ENCODE data around the gene PNO1.

The PNO1 gene

GRCh38 chr2:68122680-68122964 lies 35.1 kb upstream of the PNO1 start:
- peak overlapping the region; percentile 31 for H3K4me2 ChIP-seq (ENCODE audit: low read length)
- DNase-seq, result no peak
- no peak overlapping the region for H3K9ac ChIP-seq (ENCODE audit: low read length)
- no peak overlapping the region for H3K14ac ChIP-seq (ENCODE audit: low read length)
- H4K8ac ChIP-seq (ENCODE audit: low read depth, low read length), result no peak overlapping the region
- H2AK5ac ChIP-seq (ENCODE audit: low read length), result no peak overlapping the region
- no peaks in the 10 kb centered on the region for H3K27me3 ChIP-seq (ENCODE audit: insufficient read depth, low read length)
- H4K12ac ChIP-seq (ENCODE audit: low read depth, low read length), result no peak overlapping the region
- no peak overlapping the region for H2BK120ac ChIP-seq (ENCODE audit: insufficient read depth, low read length, poor library complexity)
- H3K79me1 ChIP-seq (ENCODE audit: low read length), result no peaks in the 10 kb centered on the region
- no peak overlapping the region for H4K91ac ChIP-seq (ENCODE audit: low read depth, low read length)
- H3K36me3 ChIP-seq (ENCODE audit: control insufficient read depth in 1 of 2, insufficient read depth in 2 of 2, low read length in 2 of 2), result no peaks in the 10 kb centered on the region
- no peak overlapping the region for H3K4me3 ChIP-seq (ENCODE audit: low read depth, low read length)
- peaks cover 0 to 3% of the 10 kb centered on the region in 2 experiments for H3K4me1 ChIP-seq (ENCODE audit: control insufficient read depth in 1 of 2, insufficient read depth in 2 of 2, low read length in 2 of 2)
- H3K79me2 ChIP-seq (ENCODE audit: control insufficient read depth, insufficient read depth, low read length, poor library complexity), result no peaks in the 10 kb centered on the region
- H3K4ac ChIP-seq (ENCODE audit: low read depth, low read length), result no peak overlapping the region
- H3K23ac ChIP-seq (ENCODE audit: low read length), result no peak overlapping the region
- no peaks in the 10 kb centered on the region for H3K9me3 ChIP-seq (ENCODE audit: insufficient read depth, low read depth, low read length)
- no CpG with 5 or more reads among the region's 8 CpGs for WGBS (ENCODE audit: extremely low coverage, insufficient coverage, insufficient read length)
- H2AFZ ChIP-seq (ENCODE audit: insufficient read depth, low read length, poor library complexity), result no peak overlapping the region
- no peak overlapping the region for H3K27ac ChIP-seq (ENCODE audit: low read depth, low read length)
- no peak overlapping the region for H2BK5ac ChIP-seq (ENCODE audit: low read depth, low read length, poor library complexity)
- H2BK12ac ChIP-seq (ENCODE audit: low read length), result no peak overlapping the region
- no peak overlapping the region for H3K18ac ChIP-seq (ENCODE audit: low read length)

- Histone ChIP-seq H3K14ac (ENCODE audit: low read length) (no peak overlapping the region), H3K36me3 (ENCODE audit: control insufficient read depth in 1 of 2, insufficient read depth in 2 of 2, low read length in 2 of 2) (no peaks in the 10 kb centered on the region), H3K27ac (ENCODE audit: low read depth, low read length) (no peak overlapping the region), H2BK120ac (ENCODE audit: insufficient read depth, low read length, poor library complexity) (no peak overlapping the region), H4K12ac (ENCODE audit: low read depth, low read length) (no peak overlapping the region), H4K91ac (ENCODE audit: low read depth, low read length) (no peak overlapping the region), H3K23ac (ENCODE audit: low read length) (no peak overlapping the region), H3K27me3 (ENCODE audit: insufficient read depth, low read length) (no peaks in the 10 kb centered on the region), H3K79me1 (ENCODE audit: low read length) (no peaks in the 10 kb centered on the region), H3K4me1 (ENCODE audit: control insufficient read depth in 1 of 2, insufficient read depth in 2 of 2, low read length in 2 of 2) (peaks cover 0 to 3% of the 10 kb centered on the region in 2 experiments), H3K18ac (ENCODE audit: low read length) (no peak overlapping the region), H2BK12ac (ENCODE audit: low read length) (no peak overlapping the region), H3K4me2 (ENCODE audit: low read length) (no peak overlapping the region), H2AFZ (ENCODE audit: insufficient read depth, low read length, poor library complexity) (no peak overlapping the region), H3K4me3 (ENCODE audit: low read depth, low read length) (no peak overlapping the region), H4K8ac (ENCODE audit: low read depth, low read length) (no peak overlapping the region), H3K79me2 (ENCODE audit: control insufficient read depth, insufficient read depth, low read length, poor library complexity) (no peaks in the 10 kb centered on the region), H3K9me3 (ENCODE audit: insufficient read depth, low read depth, low read length) (no peaks in the 10 kb centered on the region), H2BK5ac (ENCODE audit: low read depth, low read length, poor library complexity) (no peak overlapping the region), H3K4ac (ENCODE audit: low read depth, low read length) (no peak overlapping the region), H3K9ac (ENCODE audit: low read length) (no peak overlapping the region), H2AK5ac (ENCODE audit: low read length) (no peak overlapping the region)
- DNase-seq, result peak in 1 of 2 donors; percentile 12
- WGBS (ENCODE audit: extremely low coverage, insufficient coverage, insufficient read length), result no CpG with 5 or more reads among the region's 2 CpGs
These were observed 33.4 kb upstream of the PNO1 start for GRCh38 chr2:68124321-68124720.

DNA sequence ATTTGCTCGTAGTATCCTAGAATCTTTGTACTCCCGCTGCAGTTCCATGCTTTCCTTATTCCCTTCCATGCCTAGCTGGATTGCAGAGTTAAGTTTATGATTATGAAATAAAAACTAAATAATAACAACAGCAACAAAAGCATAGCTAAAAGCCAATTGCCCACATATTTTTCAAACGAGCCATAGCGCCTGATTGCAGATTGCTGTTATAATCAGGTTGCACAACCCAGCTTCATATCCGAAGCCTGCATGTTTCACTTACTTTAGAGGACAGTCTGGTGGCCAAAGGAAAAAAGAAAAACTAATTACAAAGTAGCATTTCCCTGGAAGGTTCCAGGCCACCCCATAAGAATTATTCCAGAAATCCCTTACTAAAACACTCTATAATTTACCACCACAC lies 31.9 kb upstream of the PNO1 start:
- Histone ChIP-seq H2AFZ (ENCODE audit: insufficient read depth, low read length, poor library complexity) (no peak overlapping the region), H3K14ac (ENCODE audit: low read length) (no peak overlapping the region), H3K4me3 (ENCODE audit: low read depth, low read length) (no peak overlapping the region), H3K4me1 (ENCODE audit: control insufficient read depth in 1 of 2, insufficient read depth in 2 of 2, low read length in 2 of 2) (no peaks in the 10 kb centered on the region), H3K9me3 (ENCODE audit: insufficient read depth, low read depth, low read length) (no peaks in the 10 kb centered on the region), H3K4ac (ENCODE audit: low read depth, low read length) (no peak overlapping the region), H2BK5ac (ENCODE audit: low read depth, low read length, poor library complexity) (no peak overlapping the region), H4K91ac (ENCODE audit: low read depth, low read length) (no peak overlapping the region), H3K18ac (ENCODE audit: low read length) (no peak overlapping the region), H2AK5ac (ENCODE audit: low read length) (no peak overlapping the region), H3K4me2 (ENCODE audit: low read length) (no peak overlapping the region), H3K79me1 (ENCODE audit: low read length) (no peaks in the 10 kb centered on the region), H3K27me3 (ENCODE audit: insufficient read depth, low read length) (no peaks in the 10 kb centered on the region), H2BK12ac (ENCODE audit: low read length) (no peak overlapping the region), H4K8ac (ENCODE audit: low read depth, low read length) (no peak overlapping the region), H3K23ac (ENCODE audit: low read length) (no peak overlapping the region), H2BK120ac (ENCODE audit: insufficient read depth, low read length, poor library complexity) (no peak overlapping the region), H3K79me2 (ENCODE audit: control insufficient read depth, insufficient read depth, low read length, poor library complexity) (no peaks in the 10 kb centered on the region), H3K36me3 (ENCODE audit: control insufficient read depth in 1 of 2, insufficient read depth in 2 of 2, low read length in 2 of 2) (peaks cover 0 to 2% of the 10 kb centered on the region in 2 experiments), H4K12ac (ENCODE audit: low read depth, low read length) (no peak overlapping the region), H3K27ac (ENCODE audit: low read depth, low read length) (no peak overlapping the region), H3K9ac (ENCODE audit: low read length) (no peak overlapping the region)
- no CpG with 5 or more reads among the region's 5 CpGs for WGBS (ENCODE audit: extremely low coverage, insufficient coverage, insufficient read length)
- DNase-seq, result peak in 1 of 2 donors; percentile 40

- WGBS (ENCODE audit: extremely low coverage, insufficient coverage, insufficient read length), result no CpG with 5 or more reads among the region's 2 CpGs
- no peak overlapping the region for H2BK120ac ChIP-seq (ENCODE audit: insufficient read depth, low read length, poor library complexity)
- H3K79me2 ChIP-seq (ENCODE audit: control insufficient read depth, insufficient read depth, low read length, poor library complexity), result no peaks in the 10 kb centered on the region
These were observed 31.1 kb upstream of the PNO1 start for GRCh38 chr2:68126561-68126960.

More at GRCh38 chr2:68126561-68126960, 31.1 kb upstream of the PNO1 start:
- no peak overlapping the region for H3K23ac ChIP-seq (ENCODE audit: low read length)
- H3K9ac ChIP-seq (ENCODE audit: low read length), result no peak overlapping the region
- no peak overlapping the region for H2BK12ac ChIP-seq (ENCODE audit: low read length)
- H3K4me2 ChIP-seq (ENCODE audit: low read length), result no peak overlapping the region
- H3K27me3 ChIP-seq (ENCODE audit: insufficient read depth, low read length), result no peaks in the 10 kb centered on the region
- no peaks in the 10 kb centered on the region for H3K4me1 ChIP-seq (ENCODE audit: control insufficient read depth in 1 of 2, insufficient read depth in 2 of 2, low read length in 2 of 2)
- no peak overlapping the region for H3K27ac ChIP-seq (ENCODE audit: low read depth, low read length)
- DNase-seq, result no peak
- H3K36me3 ChIP-seq (ENCODE audit: control insufficient read depth in 1 of 2, insufficient read depth in 2 of 2, low read length in 2 of 2), result peaks cover 0 to 5% of the 10 kb centered on the region in 2 experiments
- H2AFZ ChIP-seq (ENCODE audit: insufficient read depth, low read length, poor library complexity), result no peak overlapping the region
- H3K4ac ChIP-seq (ENCODE audit: low read depth, low read length), result no peak overlapping the region
- H4K91ac ChIP-seq (ENCODE audit: low read depth, low read length), result no peak overlapping the region
- no peak overlapping the region for H3K14ac ChIP-seq (ENCODE audit: low read length)
- H3K79me1 ChIP-seq (ENCODE audit: low read length), result no peaks in the 10 kb centered on the region
- no peak overlapping the region for H4K12ac ChIP-seq (ENCODE audit: low read depth, low read length)
- no peak overlapping the region for H2AK5ac ChIP-seq (ENCODE audit: low read length)
- no peaks in the 10 kb centered on the region for H3K9me3 ChIP-seq (ENCODE audit: insufficient read depth, low read depth, low read length)
- H2BK5ac ChIP-seq (ENCODE audit: low read depth, low read length, poor library complexity), result no peak overlapping the region
- no peak overlapping the region for H4K8ac ChIP-seq (ENCODE audit: low read depth, low read length)
- H3K4me3 ChIP-seq (ENCODE audit: low read depth, low read length), result no peak overlapping the region
- H3K18ac ChIP-seq (ENCODE audit: low read length), result no peak overlapping the region
